Activated T-cell treated with anti-CD3 and anti-CD28 coated beads for 48 hours (primary cell): ENCODE measurements around the gene NDST4.

Experiments used
- DNase-seq: peaks from one replicate; pipeline ENCODE4 v3.0.0-alpha.2; 2020; ENCODE audit warnings: low read depth

Gene NDST4

GRCh38 chr4:114907568-114907967 lies 205.9 kb downstream of the NDST4 start:
- DNase-seq, result no peak

GRCh38 chr4:114905017-114905416 lies 208.4 kb downstream of the NDST4 start:
- DNase-seq, result no peak

GRCh38 chr4:114900934-114901333 lies 212.5 kb downstream of the NDST4 start:
- DNase-seq, result no peak

- no peak for DNase-seq
Measured at GRCh38 chr4:114890773-114891172, 222.6 kb downstream of the NDST4 start.

GRCh38 chr4:114886761-114887160 lies 226.7 kb downstream of the NDST4 start:
- DNase-seq, result no peak

- no peak for DNase-seq
Measured at GRCh38 chr4:114883641-114884040, 229.8 kb downstream of the NDST4 start.

GRCh38 chr4:114879916-114880669 lies 233.3 kb downstream of the NDST4 start:
- DNase-seq, result no peak

GRCh38 chr4:114875630-114876029 lies 237.8 kb downstream of the NDST4 start:
- no peak for DNase-seq

GRCh38 chr4:114874321-114874720 lies 239.1 kb downstream of the NDST4 start:
- DNase-seq, result no peak

GRCh38 chr4:114870987-114871386 lies 242.4 kb downstream of the NDST4 start:
- no peak for DNase-seq

GRCh38 chr4:114866901-114867670 lies 246.3 kb downstream of the NDST4 start:
- DNase-seq, result no peak

- no peak for DNase-seq
Measured at GRCh38 chr4:114864060-114864459, 249.4 kb downstream of the NDST4 start.

GRCh38 chr4:114860786-114861185 lies 252.6 kb downstream of the NDST4 start:
- DNase-seq, result no peak

GRCh38 chr4:114857831-114858230 lies 255.6 kb downstream of the NDST4 start:
- DNase-seq, result no peak

GRCh38 chr4:114839986-114840385 lies 273.4 kb downstream of the NDST4 start:
- DNase-seq, result no peak

- DNase-seq, result no peak
Measured at GRCh38 chr4:114830628-114831027, 282.8 kb downstream of the NDST4 start.

- no peak for DNase-seq
Measured at GRCh38 chr4:114827651-114828050, 285.8 kb downstream of the NDST4 start.

- DNase-seq, result no peak
Measured at GRCh38 chr4:114815760-114816159, 297.7 kb downstream of the NDST4 start.

- DNase-seq, result no peak
Measured at GRCh38 chr4:114813961-114814360, 299.5 kb downstream of the NDST4 start.

GRCh38 chr4:114811564-114812301 lies 301.7 kb downstream of the NDST4 start:
- no peak for DNase-seq

- peak; percentile 8 for DNase-seq
Measured at GRCh38 chr4:114807759-114808404, 305.5 kb downstream of the NDST4 start.

GRCh38 chr4:114807357-114807756 lies 306.1 kb downstream of the NDST4 start:
- DNase-seq, result no peak
